Epithelial cell of proximal tubule (primary cell): ENCODE data around the gene CD248. TPM values are rescaled to one million over a fixed set of nuclear protein-coding genes. Genes with fewer than 3 reads are reported as not detected.

Source experiments
- DNase-seq: peaks from one replicate; pipeline ENCODE4 v3.0.0-alpha.2; 2011; ENCODE audit warnings: low read depth
- H3K4me3 ChIP-seq: 2 replicates; pipeline ENCODE4 v1.5.1; 2011; ENCODE audit warnings: low read depth, mild to moderate bottlenecking, low read length
- total RNA-seq: library from RNA; depleted of rRNA; stranded (reverse); fragments of >200 nt; gene quantifications from 2 replicates; pipeline ENCODE4 v1.2.3, GENCODE V29; 2015
- TF ChIP-seq, protein P1 (sequence below): conservative IDR thresholded peaks from 2 replicates; pipeline ENCODE4 v1.5.1; 2012; ENCODE audit warnings: low read depth, mild to moderate bottlenecking, low read length

The CD248 gene
- total RNA-seq, 1 donor from 2014 or later, result 1.0 TPM

- H3K4me3 ChIP-seq, result no peak overlapping the region
- TF ChIP-seq, protein P1, sequence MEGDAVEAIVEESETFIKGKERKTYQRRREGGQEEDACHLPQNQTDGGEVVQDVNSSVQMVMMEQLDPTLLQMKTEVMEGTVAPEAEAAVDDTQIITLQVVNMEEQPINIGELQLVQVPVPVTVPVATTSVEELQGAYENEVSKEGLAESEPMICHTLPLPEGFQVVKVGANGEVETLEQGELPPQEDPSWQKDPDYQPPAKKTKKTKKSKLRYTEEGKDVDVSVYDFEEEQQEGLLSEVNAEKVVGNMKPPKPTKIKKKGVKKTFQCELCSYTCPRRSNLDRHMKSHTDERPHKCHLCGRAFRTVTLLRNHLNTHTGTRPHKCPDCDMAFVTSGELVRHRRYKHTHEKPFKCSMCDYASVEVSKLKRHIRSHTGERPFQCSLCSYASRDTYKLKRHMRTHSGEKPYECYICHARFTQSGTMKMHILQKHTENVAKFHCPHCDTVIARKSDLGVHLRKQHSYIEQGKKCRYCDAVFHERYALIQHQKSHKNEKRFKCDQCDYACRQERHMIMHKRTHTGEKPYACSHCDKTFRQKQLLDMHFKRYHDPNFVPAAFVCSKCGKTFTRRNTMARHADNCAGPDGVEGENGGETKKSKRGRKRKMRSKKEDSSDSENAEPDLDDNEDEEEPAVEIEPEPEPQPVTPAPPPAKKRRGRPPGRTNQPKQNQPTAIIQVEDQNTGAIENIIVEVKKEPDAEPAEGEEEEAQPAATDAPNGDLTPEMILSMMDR, result no peak
- no peak for DNase-seq
These were observed 23.5 kb downstream of the CD248 start for GRCh38 chr11:66293352-66293751.

- TF ChIP-seq, protein P1, result no peak
- DNase-seq, result no peak
- H3K4me3 ChIP-seq, result no peak overlapping the region
These were observed 24.1 kb downstream of the CD248 start for GRCh38 chr11:66292543-66293332.

DNA sequence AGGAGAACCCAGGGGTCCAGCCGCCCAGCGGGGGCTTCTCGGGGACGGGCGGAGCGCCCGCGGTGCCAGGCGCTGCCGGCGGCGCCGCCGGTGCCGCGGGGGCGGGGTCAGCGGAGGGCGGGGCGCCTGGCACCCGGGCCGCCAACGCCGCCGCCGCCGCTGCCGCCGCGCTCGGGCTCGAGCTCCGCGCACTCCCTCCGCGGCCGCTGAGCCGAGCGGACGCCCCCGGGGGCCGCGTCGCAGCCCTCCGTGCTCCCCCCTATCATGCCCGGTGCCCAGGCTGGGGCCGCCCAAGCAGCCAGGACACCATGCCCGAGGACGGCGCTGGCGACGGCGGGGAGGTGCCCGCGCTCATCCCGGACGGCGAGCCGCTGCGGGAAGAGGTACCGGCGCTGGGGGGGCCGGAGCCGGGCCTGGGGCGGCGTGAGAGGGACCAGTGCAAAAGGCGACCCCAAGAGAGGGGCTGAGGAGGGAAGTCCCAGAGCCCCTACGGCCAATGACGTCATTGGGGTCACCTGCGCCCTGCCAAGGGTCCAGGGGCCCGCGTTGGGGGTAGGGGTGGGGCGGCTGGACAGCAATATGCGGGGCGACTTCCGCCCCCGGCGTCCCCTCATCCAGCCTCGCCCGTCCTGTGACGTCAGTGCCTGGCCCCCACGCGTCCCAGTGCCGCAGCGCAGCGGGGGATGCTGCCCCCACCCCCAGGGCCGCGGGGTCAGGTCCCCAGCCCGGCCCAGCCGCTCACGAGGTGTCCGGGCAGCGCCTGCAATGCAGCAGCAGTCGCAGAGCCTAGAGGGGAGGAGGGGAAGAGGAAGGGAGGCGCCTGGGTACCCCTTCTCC is 24.9 kb downstream of the CD248 start, which contains the start of gene TMEM151A:
Gene TMEM151A (plus strand): TSS at position 189 of the 837 bp plus-strand sequence. CDS start 120 bp downstream, at position 309.
- H3K4me3 ChIP-seq, result peak within 1 kb of the TSS; percentile 36
- TF ChIP-seq, protein P1, result no peak
- no peak for DNase-seq

DNA sequence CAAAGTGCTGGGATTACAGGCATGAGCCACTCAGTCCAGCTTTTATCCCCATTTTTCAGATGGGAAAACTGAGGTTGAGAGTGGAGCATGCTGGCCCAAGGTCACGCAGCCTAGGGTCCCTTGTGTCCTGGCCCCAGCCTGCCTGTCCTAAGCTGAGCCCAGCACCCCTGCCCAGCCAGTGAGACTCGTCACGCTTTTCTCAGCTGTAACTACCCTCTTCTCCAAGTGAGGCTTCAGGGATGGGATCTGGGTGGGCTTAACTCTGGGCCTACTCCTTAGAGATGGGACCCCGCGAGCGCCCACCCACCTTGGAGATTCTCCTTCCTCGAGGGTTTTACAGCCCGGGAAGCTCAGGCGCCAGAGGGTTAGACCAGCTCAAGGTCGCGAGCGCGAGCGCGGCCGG is 25.5 kb downstream of the CD248 start:
- TF ChIP-seq, protein P1, result no peak
- H3K4me3 ChIP-seq, result no peak overlapping the region
- DNase-seq, result no peak

DNA sequence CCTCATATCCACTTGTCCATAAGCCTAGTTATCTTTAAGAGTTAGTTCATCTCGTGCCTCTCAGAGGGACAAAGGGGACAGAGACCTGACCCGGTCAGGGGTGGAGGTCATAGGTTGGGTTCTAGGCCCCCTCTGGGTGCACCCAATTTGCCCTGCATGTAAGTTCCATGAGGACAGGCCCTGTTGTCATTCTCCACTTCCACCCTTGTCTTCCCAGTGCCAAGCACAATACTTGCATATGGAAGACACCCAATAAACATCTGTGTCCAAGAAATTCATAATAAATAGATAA is 26.6 kb downstream of the CD248 start:
- no peak for DNase-seq
- TF ChIP-seq, protein P1, result no peak
- H3K4me3 ChIP-seq, result no peak overlapping the region

GRCh38 chr11:66289548-66290329 is 27.1 kb downstream of the CD248 start:
- no peak for DNase-seq
- TF ChIP-seq, protein P1, result no peak
- peak overlapping the region; percentile 94 for H3K4me3 ChIP-seq
